ENCODE data around the gene MAK.
"Not testable (repeated sequence)": the region's sequence is repeated elsewhere in the genome, so short reads cannot be mapped to it uniquely, and the experiment has no call there.

DNA sequence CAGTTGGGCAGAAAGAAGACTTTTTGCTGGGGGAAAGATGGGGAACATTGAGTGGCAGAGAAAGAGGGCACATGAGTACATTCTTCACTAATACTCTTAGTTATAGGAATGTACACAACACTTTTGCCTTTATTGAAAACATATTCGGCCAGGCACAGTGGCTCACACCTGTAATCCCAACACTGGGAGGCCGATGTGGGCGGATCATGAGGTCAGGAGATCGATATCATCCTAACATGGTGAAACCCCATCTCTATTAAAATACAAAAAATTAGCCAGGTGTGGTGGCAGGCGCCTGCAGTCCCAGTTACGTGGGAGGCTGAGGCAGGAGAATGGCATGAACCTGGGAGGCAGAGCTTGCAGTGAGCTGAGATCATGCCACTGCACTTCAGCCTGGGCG is 24.7 kb upstream of the MAK start:
- TF ChIP-seq, protein P1, sequence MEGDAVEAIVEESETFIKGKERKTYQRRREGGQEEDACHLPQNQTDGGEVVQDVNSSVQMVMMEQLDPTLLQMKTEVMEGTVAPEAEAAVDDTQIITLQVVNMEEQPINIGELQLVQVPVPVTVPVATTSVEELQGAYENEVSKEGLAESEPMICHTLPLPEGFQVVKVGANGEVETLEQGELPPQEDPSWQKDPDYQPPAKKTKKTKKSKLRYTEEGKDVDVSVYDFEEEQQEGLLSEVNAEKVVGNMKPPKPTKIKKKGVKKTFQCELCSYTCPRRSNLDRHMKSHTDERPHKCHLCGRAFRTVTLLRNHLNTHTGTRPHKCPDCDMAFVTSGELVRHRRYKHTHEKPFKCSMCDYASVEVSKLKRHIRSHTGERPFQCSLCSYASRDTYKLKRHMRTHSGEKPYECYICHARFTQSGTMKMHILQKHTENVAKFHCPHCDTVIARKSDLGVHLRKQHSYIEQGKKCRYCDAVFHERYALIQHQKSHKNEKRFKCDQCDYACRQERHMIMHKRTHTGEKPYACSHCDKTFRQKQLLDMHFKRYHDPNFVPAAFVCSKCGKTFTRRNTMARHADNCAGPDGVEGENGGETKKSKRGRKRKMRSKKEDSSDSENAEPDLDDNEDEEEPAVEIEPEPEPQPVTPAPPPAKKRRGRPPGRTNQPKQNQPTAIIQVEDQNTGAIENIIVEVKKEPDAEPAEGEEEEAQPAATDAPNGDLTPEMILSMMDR (IDR thresholded peaks at IDR 0.05) = not testable (repeated sequence)
- TF ChIP-seq EZH2 (IDR thresholded peaks at IDR 0.05; ENCODE audit: borderline replicate concordance, insufficient read depth, low read depth, low read length, poor library complexity, severe bottlenecking) = not testable (repeated sequence)
